HEK293 (cell line): Measurements from ENCODE around the gene OVOL1.

Experiments used
- ATF2 ChIP-seq: fragments of 450-650 bp; formaldehyde crosslinking; IDR thresholded peaks from 2 replicates; pipeline ENCODE4 v1.5.1; 2016; ENCODE audit warnings: missing biosample characterization, missing genetic modification characterization, low read depth
- BCL11B ChIP-seq: fragments of 450-650 bp; formaldehyde crosslinking; IDR thresholded peaks from 2 replicates; pipeline ENCODE4 v1.5.1; 2016; ENCODE audit warnings: low read depth, missing biosample characterization, missing genetic modification characterization
- INSM2 ChIP-seq: fragments of 450-650 bp; formaldehyde crosslinking; IDR thresholded peaks from 2 replicates; pipeline ENCODE4 v1.5.1; 2016; ENCODE audit warnings: missing biosample characterization, missing genetic modification characterization
- KLF8 ChIP-seq: fragments of 450-650 bp; formaldehyde crosslinking; IDR thresholded peaks from 2 replicates; pipeline ENCODE4 v1.5.1; 2016; ENCODE audit warnings: missing biosample characterization, missing genetic modification characterization
- RBAK ChIP-seq: fragments of 450-650 bp; formaldehyde crosslinking; IDR thresholded peaks from 2 replicates; pipeline ENCODE4 v1.5.1; 2016; ENCODE audit warnings: missing biosample characterization, missing genetic modification characterization
- SP2 ChIP-seq: fragments of 450-650 bp; formaldehyde crosslinking; IDR thresholded peaks from 2 replicates; pipeline ENCODE4 v1.5.1; 2016; ENCODE audit warnings: missing biosample characterization, missing genetic modification characterization
- SP7 ChIP-seq: fragments of 450-650 bp; formaldehyde crosslinking; IDR thresholded peaks from 2 replicates; pipeline ENCODE4 v1.5.1; 2016; ENCODE audit warnings: missing biosample characterization, missing genetic modification characterization
- ZBTB1 ChIP-seq: fragments of 450-650 bp; formaldehyde crosslinking; IDR thresholded peaks from 2 replicates; pipeline ENCODE4 v1.5.1; 2016; ENCODE audit warnings: missing biosample characterization, missing genetic modification characterization
- ZBTB48 ChIP-seq: fragments of 450-650 bp; formaldehyde crosslinking; IDR thresholded peaks from 2 replicates; pipeline ENCODE4 v1.5.1; 2016; ENCODE audit warnings: missing biosample characterization, missing genetic modification characterization
- ZBTB8A ChIP-seq: fragments of 450-650 bp; formaldehyde crosslinking; IDR thresholded peaks from 2 replicates; pipeline ENCODE4 v1.5.1; 2016; ENCODE audit warnings: missing biosample characterization, missing genetic modification characterization
- ZEB2 ChIP-seq: fragments of 450-650 bp; formaldehyde crosslinking; IDR thresholded peaks from 2 replicates; pipeline ENCODE4 v1.5.1; 2016; ENCODE audit warnings: missing biosample characterization, missing genetic modification characterization
- ZIC2 ChIP-seq: fragments of 450-650 bp; formaldehyde crosslinking; IDR thresholded peaks from 2 replicates; pipeline ENCODE4 v1.5.1; 2016; ENCODE audit warnings: missing biosample characterization, missing genetic modification characterization
- ZNF146 ChIP-seq: fragments of 450-650 bp; formaldehyde crosslinking; IDR thresholded peaks from 2 replicates; pipeline ENCODE4 v1.5.1; 2016; ENCODE audit warnings: missing biosample characterization, missing genetic modification characterization
- ZNF155 ChIP-seq: fragments of 450-650 bp; formaldehyde crosslinking; IDR thresholded peaks from 2 replicates; pipeline ENCODE4 v1.5.1; 2016; ENCODE audit warnings: missing biosample characterization, missing genetic modification characterization
- ZNF2 ChIP-seq: fragments of 450-650 bp; formaldehyde crosslinking; IDR thresholded peaks from 2 replicates; pipeline ENCODE4 v1.5.1; 2016; ENCODE audit warnings: missing biosample characterization, missing genetic modification characterization
- ZNF211 ChIP-seq: fragments of 450-650 bp; formaldehyde crosslinking; IDR thresholded peaks from 2 replicates; pipeline ENCODE4 v1.5.1; 2016; ENCODE audit warnings: low read depth, missing biosample characterization, missing genetic modification characterization
- ZNF214 ChIP-seq: fragments of 450-650 bp; formaldehyde crosslinking; IDR thresholded peaks from 2 replicates; pipeline ENCODE4 v1.5.1; 2017; ENCODE audit warnings: missing biosample characterization, mild to moderate bottlenecking, missing genetic modification characterization, borderline replicate concordance
- ZNF248 ChIP-seq: fragments of 450-650 bp; formaldehyde crosslinking; IDR thresholded peaks from 2 replicates; pipeline ENCODE4 v1.5.1; 2017; ENCODE audit warnings: missing biosample characterization, missing genetic modification characterization
- ZNF292 ChIP-seq: fragments of 450-650 bp; formaldehyde crosslinking; IDR thresholded peaks from 2 replicates; pipeline ENCODE4 v1.5.1; 2016; ENCODE audit warnings: low read depth, missing biosample characterization, missing genetic modification characterization, borderline replicate concordance
- ZNF302 ChIP-seq: fragments of 450-650 bp; formaldehyde crosslinking; IDR thresholded peaks from 2 replicates; pipeline ENCODE4 v1.5.1; 2016; ENCODE audit warnings: missing biosample characterization, missing genetic modification characterization, low read depth
- ZNF324 ChIP-seq: fragments of 450-650 bp; formaldehyde crosslinking; IDR thresholded peaks from 2 replicates; pipeline ENCODE4 v1.5.1; 2016; ENCODE audit warnings: missing biosample characterization, missing genetic modification characterization
- ZNF341 ChIP-seq: fragments of 450-650 bp; formaldehyde crosslinking; IDR thresholded peaks from 2 replicates; pipeline ENCODE4; 2016; ENCODE audit warnings: low read depth, missing biosample characterization, missing genetic modification characterization
- ZNF48 ChIP-seq: fragments of 450-650 bp; formaldehyde crosslinking; IDR thresholded peaks from 2 replicates; pipeline ENCODE4 v1.5.1; 2016; ENCODE audit warnings: missing biosample characterization, missing genetic modification characterization
- ZNF514 ChIP-seq: fragments of 450-650 bp; formaldehyde crosslinking; IDR thresholded peaks from 2 replicates; pipeline ENCODE4 v1.5.1; 2016; ENCODE audit warnings: missing biosample characterization, missing genetic modification characterization
- ZNF544 ChIP-seq: fragments of 450-650 bp; formaldehyde crosslinking; IDR thresholded peaks from 2 replicates; pipeline ENCODE4 v1.5.0; 2017; ENCODE audit warnings: missing biosample characterization, missing genetic modification characterization
- ZNF555 ChIP-seq: fragments of 450-650 bp; formaldehyde crosslinking; conservative IDR thresholded peaks from 2 replicates; pipeline ENCODE4 v1.5.1; 2017; ENCODE audit warnings: missing biosample characterization, mild to moderate bottlenecking, missing genetic modification characterization, inconsistent platforms
- ZNF610 ChIP-seq: fragments of 450-650 bp; formaldehyde crosslinking; IDR thresholded peaks from 2 replicates; pipeline ENCODE4 v1.5.1; 2016; ENCODE audit warnings: missing biosample characterization, missing genetic modification characterization, borderline replicate concordance
- ZNF623 ChIP-seq: fragments of 450-650 bp; formaldehyde crosslinking; IDR thresholded peaks from 2 replicates; pipeline ENCODE4 v1.5.1; 2016; ENCODE audit warnings: missing biosample characterization, missing genetic modification characterization
- ZNF626 ChIP-seq: fragments of 450-650 bp; sonication (Bioruptor Pico); formaldehyde crosslinking; IDR thresholded peaks from 2 replicates; pipeline ENCODE4 v1.5.1; 2018; ENCODE audit warnings: missing biosample characterization, missing genetic modification characterization, inconsistent platforms
- ZNF658 ChIP-seq: fragments of 450-650 bp; formaldehyde crosslinking; IDR thresholded peaks from 2 replicates; pipeline ENCODE4; 2016; ENCODE audit warnings: missing biosample characterization, missing genetic modification characterization
- ZNF664 ChIP-seq: fragments of 450-650 bp; formaldehyde crosslinking; IDR thresholded peaks from 2 replicates; pipeline ENCODE4 v1.5.1; 2016; ENCODE audit warnings: missing biosample characterization, missing genetic modification characterization
- ZNF677 ChIP-seq: fragments of 450-650 bp; IDR thresholded peaks from 2 replicates; pipeline ENCODE4 v1.5.0; 2018; ENCODE audit warnings: missing biosample characterization, mild to moderate bottlenecking, missing genetic modification characterization, moderate library complexity
- ZNF791 ChIP-seq: fragments of 450-650 bp; formaldehyde crosslinking; IDR thresholded peaks from 2 replicates; pipeline ENCODE4 v1.5.1; 2016; ENCODE audit warnings: missing biosample characterization, missing genetic modification characterization
- ZSCAN5A ChIP-seq: fragments of 450-650 bp; formaldehyde crosslinking; IDR thresholded peaks from 2 replicates; pipeline ENCODE4 v1.5.1; 2016; ENCODE audit warnings: missing biosample characterization, missing genetic modification characterization

Gene OVOL1

GRCh38 chr11:65817835-65818680 is 31.2 kb downstream of the OVOL1 start (continued):
- TF ChIP-seq ZBTB1 (tag by site-specific recombination): no peak
- no peak for TF ChIP-seq ZNF211 (tag by site-specific recombination)
- TF ChIP-seq ZBTB8A: peak; percentile 73
- no peak for TF ChIP-seq ZNF248 (tag by site-specific recombination)
- TF ChIP-seq ZNF623 (tag by site-specific recombination): no peak
- no peak for TF ChIP-seq ZNF664
- no peak for TF ChIP-seq ZNF658 (tag by site-specific recombination)
- TF ChIP-seq ZNF791 (tag by site-specific recombination): no peak
- peak; percentile 31; the same call in 1 of the 2 replicates for TF ChIP-seq ZNF324 (tag by site-specific recombination)
- no peak for TF ChIP-seq INSM2
- TF ChIP-seq ZNF2: 0 out of 2 replicates have a peak, but pooled peaks have one; percentile 26
- TF ChIP-seq ZNF514: no peak
- no peak for TF ChIP-seq ZNF626 (tag by site-specific recombination)
- TF ChIP-seq ZNF146: no peak
- no peak for TF ChIP-seq ATF2
- no peak for TF ChIP-seq RBAK (tag by site-specific recombination)
- peak; percentile 92 for TF ChIP-seq BCL11B (tag by site-specific recombination)
- no peak for TF ChIP-seq ZNF302 (tag by site-specific recombination)
- peak; percentile 74 for TF ChIP-seq ZEB2 (tag by site-specific recombination)
- 0 out of 2 replicates have a peak, but pooled peaks have one; percentile 23 for TF ChIP-seq SP2
- TF ChIP-seq ZNF544 (tag by site-specific recombination): no peak
- 0 out of 2 replicates have a peak, but pooled peaks have one; percentile 11 for TF ChIP-seq ZIC2 (tag by site-specific recombination)
- TF ChIP-seq ZNF292 (tag by site-specific recombination): no peak
- no peak for TF ChIP-seq ZNF610 (tag by site-specific recombination)
- TF ChIP-seq KLF8: 0 out of 2 replicates have a peak, but pooled peaks have one; percentile 38
- no peak for TF ChIP-seq ZNF341 (tag by site-specific recombination)
- TF ChIP-seq ZNF48 (tag by site-specific recombination): no peak
- no peak for TF ChIP-seq ZNF214 (tag by site-specific recombination)
- TF ChIP-seq ZSCAN5A (tag by site-specific recombination): 0 out of 2 replicates have a peak, but pooled peaks have one; percentile 22
- no peak for TF ChIP-seq ZNF155 (tag by site-specific recombination)
- peak; percentile 10; the same call in 1 of the 2 replicates for TF ChIP-seq SP7 (tag by site-specific recombination)
- no peak for TF ChIP-seq ZNF677 (tag by site-specific recombination)
- TF ChIP-seq ZNF555 (tag by site-specific recombination): no peak
- TF ChIP-seq ZBTB48 (tag by site-specific recombination): no peak
